HCT116 (cell line): Measurements from ENCODE around the gene GDAP2.

Experiments used
- EZH2 ChIP-seq: fragments of 200-600 bp; sonication (generic); IDR thresholded peaks from 2 replicates; pipeline ENCODE4 v1.6.1; 2017; ENCODE audit warnings: antibody characterized with exemption, mixed run types
- RAD21 ChIP-seq: IDR thresholded peaks from 2 replicates; pipeline ENCODE4 v1.6.1; 2012; ENCODE audit warnings: low read depth, mild to moderate bottlenecking
- TCF7L2 ChIP-seq: IDR thresholded peaks from 2 replicates; pipeline ENCODE4 v1.7.0; 2011; ENCODE audit warnings: borderline replicate concordance, inconsistent platforms; ENCODE audit not compliant: insufficient read depth, insufficient read length; ENCODE audit errors: extremely low read depth
- ZFX ChIP-seq: fragments of 450-650 bp; IDR thresholded peaks from 2 replicates; pipeline ENCODE4 v1.6.1; 2017

GRCh38 chr1:117964290-117965038 is 35.0 kb upstream of the GDAP2 start:
- no peak for TF ChIP-seq EZH2
- no peak for TF ChIP-seq RAD21
- no peak for TF ChIP-seq TCF7L2
- TF ChIP-seq ZFX, result no peak
